NCI-H748 (cell line): ENCODE data around the gene ARHGAP32.

Source experiments
- DNase-seq: peaks from one replicate; lab custom pipeline; 2025; ENCODE audit not compliant: unreplicated experiment; lab: John Stamatoyannopoulos, UW

Gene ARHGAP32

DNA sequence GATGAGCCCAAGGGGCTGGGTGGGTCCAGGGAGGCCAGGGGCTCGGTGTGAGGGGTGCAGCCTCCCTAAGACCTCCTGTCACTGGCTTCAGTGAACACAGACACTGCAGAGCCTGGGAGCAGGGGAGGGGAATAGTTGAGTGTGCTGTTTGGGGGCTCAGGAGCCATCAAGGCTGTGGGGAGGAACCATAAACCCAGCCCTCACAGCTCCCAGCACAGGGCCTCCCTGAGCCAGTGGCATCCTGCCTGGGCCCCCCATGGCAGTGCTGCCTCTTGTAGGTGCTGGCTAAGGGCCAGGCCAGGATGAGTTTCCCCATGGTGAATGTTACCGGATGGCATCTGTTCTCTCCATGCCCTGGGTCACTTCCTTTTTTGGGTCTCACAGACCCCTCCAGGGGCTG is 275.4 kb downstream of the ARHGAP32 start:
- no peak for DNase-seq

DNA sequence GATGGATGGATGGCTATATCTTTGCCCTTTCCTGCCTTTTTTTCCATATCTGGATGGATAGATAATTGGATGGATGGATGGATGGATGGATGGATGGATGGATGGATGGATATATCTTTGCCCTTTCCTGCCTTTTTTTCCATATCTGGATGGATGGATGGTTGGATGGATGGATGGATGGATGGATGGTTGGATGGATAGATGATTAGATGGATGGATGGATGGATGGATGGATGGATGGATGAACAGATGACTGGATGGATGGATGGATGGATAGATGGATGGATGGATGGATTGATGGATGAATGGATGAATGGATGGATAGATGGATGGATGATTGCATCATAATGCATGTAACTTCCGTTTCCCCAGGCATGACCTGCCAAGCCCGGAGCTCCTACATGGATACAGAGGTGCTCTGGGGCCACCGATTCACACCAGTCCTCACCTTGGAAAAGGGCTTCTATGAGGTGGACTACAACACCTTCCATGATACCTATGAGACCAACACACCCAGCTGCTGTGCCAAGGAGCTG is 276.0 kb downstream of the ARHGAP32 start:
- DNase-seq, result no peak

DNA sequence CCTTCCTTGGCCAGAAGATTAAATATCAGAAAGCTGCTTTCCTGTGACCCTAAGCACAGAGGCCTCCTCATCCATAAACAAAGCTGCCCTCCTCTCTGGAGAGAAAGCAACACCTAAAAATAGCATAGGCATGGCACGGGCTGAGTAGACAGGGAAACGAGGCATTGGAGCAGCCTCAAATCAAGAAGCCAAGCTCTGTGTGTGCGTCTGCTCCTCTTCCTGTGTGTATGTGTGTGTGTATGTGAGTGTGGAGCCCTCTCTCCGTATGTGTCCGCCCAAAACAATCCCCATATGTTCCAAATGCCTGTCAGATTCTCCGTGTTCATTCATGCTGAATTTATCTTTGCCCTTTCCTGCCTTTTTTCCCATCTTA is 277.0 kb downstream of the ARHGAP32 start:
- no peak for DNase-seq
